Measurements from ENCODE around the gene ATE1. TPM values are rescaled to one million over a fixed set of nuclear protein-coding genes. Genes with fewer than 3 reads are reported as not detected.

Gene ATE1
- total RNA-seq, 1 donor from 2014 or later: 35.4 TPM

DNA sequence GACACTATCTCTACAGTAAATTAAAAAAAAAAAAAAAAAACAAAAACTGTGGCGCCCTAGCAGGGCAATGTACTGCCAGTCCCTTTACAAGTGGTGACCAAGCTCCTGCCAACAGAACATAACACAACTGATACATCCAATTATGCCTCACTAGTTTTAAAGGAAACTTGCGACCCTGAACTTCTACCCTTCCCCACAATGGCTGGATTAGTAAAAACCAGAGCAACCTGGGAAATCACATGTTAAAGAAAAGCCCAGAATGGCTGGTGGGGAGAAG lies 16.5 kb downstream of the ATE1 start:
- DNase-seq (ENCODE audit: extremely low spot score, unreplicated experiment): peak; percentile 13
- Mint-ChIP-seq H3K4me1 (ENCODE audit: unreplicated experiment) (no peaks in the 10 kb centered on the region), H3K9me3 (no peaks in the 10 kb centered on the region), H3K27me3 (no peaks in the 10 kb centered on the region), H3K36me3 (peaks cover 25% of the 10 kb centered on the region), H3K4me3 (no peak overlapping the region), H3K27ac (no peak overlapping the region)
- TF ChIP-seq, protein P1, sequence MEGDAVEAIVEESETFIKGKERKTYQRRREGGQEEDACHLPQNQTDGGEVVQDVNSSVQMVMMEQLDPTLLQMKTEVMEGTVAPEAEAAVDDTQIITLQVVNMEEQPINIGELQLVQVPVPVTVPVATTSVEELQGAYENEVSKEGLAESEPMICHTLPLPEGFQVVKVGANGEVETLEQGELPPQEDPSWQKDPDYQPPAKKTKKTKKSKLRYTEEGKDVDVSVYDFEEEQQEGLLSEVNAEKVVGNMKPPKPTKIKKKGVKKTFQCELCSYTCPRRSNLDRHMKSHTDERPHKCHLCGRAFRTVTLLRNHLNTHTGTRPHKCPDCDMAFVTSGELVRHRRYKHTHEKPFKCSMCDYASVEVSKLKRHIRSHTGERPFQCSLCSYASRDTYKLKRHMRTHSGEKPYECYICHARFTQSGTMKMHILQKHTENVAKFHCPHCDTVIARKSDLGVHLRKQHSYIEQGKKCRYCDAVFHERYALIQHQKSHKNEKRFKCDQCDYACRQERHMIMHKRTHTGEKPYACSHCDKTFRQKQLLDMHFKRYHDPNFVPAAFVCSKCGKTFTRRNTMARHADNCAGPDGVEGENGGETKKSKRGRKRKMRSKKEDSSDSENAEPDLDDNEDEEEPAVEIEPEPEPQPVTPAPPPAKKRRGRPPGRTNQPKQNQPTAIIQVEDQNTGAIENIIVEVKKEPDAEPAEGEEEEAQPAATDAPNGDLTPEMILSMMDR (conservative IDR thresholded peaks at IDR 0.05): no peak

DNA sequence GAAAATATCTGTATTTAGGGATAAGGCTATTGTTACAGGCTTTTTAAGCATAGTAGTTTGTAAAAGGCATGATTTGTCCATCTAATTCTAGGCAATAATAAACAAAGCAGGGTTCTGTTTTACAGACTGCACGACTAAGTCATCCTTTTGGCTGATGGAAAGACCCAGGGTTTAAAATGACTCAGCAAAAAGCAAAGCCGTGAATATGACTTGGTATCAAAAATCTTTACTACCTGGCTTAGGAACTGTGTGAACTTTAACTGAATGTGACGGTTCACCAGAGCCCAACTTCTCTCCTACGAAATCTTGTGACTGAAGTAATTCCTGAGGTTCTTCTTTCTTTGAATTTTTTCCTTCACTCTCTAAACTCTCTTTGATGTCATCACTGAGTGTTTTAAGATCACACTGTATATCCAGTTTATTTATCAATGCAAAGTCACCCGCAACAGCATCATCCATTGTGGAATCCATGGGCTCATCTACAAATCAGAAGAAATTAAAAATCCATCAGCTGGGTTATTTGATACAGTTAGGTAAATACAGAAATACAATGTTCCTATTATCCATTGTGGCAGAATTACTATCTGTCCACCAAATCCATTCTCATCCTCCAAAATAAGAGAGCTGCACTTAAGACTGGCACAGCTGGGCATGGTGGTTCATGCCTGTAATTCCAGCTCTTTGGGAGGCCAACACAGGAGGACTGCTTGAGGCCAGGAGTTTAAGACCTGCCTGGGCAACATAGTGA lies 17.0 kb downstream of the ATE1 start:
- H3K4me1 Mint-ChIP-seq (ENCODE audit: unreplicated experiment): no peaks in the 10 kb centered on the region
- no peak overlapping the region for H3K4me3 Mint-ChIP-seq
- no peaks in the 10 kb centered on the region for H3K9me3 Mint-ChIP-seq
- H3K27me3 Mint-ChIP-seq: no peaks in the 10 kb centered on the region
- TF ChIP-seq, protein P1 (conservative IDR thresholded peaks at IDR 0.05): no peak
- H3K36me3 Mint-ChIP-seq: peaks cover 25% of the 10 kb centered on the region
- no peak for DNase-seq (ENCODE audit: extremely low spot score, unreplicated experiment)
- H3K27ac Mint-ChIP-seq: peak overlapping the region; percentile 32

DNA sequence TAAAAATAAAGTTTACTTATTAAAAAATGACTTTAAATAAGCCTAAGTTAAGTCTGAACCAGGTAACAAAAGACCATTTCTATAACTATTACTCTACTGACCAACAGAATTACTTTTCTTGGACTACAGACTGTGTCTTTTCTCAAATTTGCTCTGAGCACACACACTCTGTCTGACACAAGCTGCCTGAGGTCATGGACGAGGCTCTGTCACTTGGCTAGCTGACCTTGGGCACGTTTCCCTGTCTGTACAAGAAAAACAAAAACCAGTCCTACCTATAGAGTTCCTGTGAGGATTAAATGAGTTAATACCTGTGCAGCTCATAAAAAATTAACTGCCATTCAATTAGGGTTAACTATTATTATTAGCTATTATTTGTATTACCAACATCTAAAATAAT lies 22.9 kb downstream of the ATE1 start:
- Mint-ChIP-seq H3K4me3 (no peak overlapping the region), H3K27ac (no peak overlapping the region), H3K27me3 (no peaks in the 10 kb centered on the region), H3K9me3 (no peaks in the 10 kb centered on the region), H3K4me1 (ENCODE audit: unreplicated experiment) (peaks cover 8% of the 10 kb centered on the region), H3K36me3 (peaks cover 13% of the 10 kb centered on the region)
- no peak for DNase-seq (ENCODE audit: extremely low spot score, unreplicated experiment)
- TF ChIP-seq, protein P1 (conservative IDR thresholded peaks at IDR 0.05): no peak

DNA sequence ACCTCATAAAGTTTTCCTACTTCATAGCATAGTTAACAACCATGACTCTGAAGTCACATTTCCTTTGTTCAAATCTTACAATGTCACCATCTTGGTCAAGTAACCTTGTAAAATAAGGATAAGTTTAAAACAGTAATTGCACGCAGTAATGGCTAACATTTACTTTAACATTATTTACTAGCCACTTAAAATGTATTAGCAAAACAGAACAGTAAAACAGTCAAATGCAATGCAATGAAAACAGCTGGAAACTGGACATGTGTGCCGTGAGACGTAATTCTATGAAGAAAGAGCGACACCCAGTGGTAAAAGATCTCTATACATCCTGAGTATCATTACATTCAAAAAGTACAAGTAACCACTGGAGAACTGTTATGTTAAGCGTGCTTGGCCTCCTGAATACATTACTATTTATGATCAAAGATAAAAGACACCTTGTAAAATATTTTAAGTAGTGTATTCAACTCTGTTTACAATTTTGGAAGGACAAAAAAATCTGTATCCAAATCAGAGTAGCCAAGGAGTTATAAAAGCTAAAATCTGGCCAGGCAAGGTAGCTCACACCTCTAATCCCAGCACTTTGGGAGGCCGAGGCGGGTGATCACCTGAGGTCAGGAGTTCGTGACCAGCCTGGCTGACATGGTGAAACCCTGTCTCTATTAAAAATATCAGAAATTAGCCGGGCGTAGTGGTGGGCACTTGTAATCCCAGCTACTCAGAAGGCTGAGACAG lies 27.2 kb downstream of the ATE1 start:
- H3K27me3 Mint-ChIP-seq: no peaks in the 10 kb centered on the region
- peak overlapping the region; percentile 15 for H3K4me3 Mint-ChIP-seq
- H3K36me3 Mint-ChIP-seq: peaks cover 32% of the 10 kb centered on the region
- H3K27ac Mint-ChIP-seq: peak overlapping the region; percentile 71
- H3K4me1 Mint-ChIP-seq (ENCODE audit: unreplicated experiment): peaks cover 19% of the 10 kb centered on the region
- DNase-seq (ENCODE audit: extremely low spot score, unreplicated experiment): no peak
- H3K9me3 Mint-ChIP-seq: no peaks in the 10 kb centered on the region
- TF ChIP-seq, protein P1 (conservative IDR thresholded peaks at IDR 0.05): peak; percentile 92

DNA sequence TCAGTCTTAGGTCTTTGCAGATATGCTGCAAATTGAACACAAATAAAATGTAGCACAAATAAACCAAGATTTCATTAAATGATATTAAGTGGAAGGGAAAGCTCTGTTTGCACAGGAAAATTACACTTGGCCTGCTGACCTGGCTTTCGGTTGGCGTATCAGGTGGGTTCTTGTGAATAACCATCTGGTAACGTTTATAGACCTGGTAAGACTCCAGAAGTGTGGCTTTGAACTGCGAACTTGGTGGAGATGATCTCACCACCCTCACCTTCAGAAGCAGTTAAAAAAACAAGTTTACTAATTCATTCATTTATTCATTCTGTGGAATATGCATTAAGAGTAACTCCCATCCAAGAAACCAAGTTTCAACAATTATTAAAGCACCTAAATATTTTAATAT lies 28.1 kb downstream of the ATE1 start:
- H3K9me3 Mint-ChIP-seq: no peaks in the 10 kb centered on the region
- H3K4me1 Mint-ChIP-seq (ENCODE audit: unreplicated experiment): peaks cover 19% of the 10 kb centered on the region
- no peaks in the 10 kb centered on the region for H3K27me3 Mint-ChIP-seq
- TF ChIP-seq, protein P1 (conservative IDR thresholded peaks at IDR 0.05): no peak
- DNase-seq (ENCODE audit: extremely low spot score, unreplicated experiment): no peak
- no peak overlapping the region for H3K27ac Mint-ChIP-seq
- H3K4me3 Mint-ChIP-seq: peak overlapping the region; percentile 31
- H3K36me3 Mint-ChIP-seq: peaks cover 36% of the 10 kb centered on the region
